Chondrocyte (in vitro differentiated cells): Measurements from ENCODE around the gene LSP1. TPM values are rescaled to one million over a fixed set of nuclear protein-coding genes. Genes with fewer than 3 reads are reported as not detected.
A peak's percentile ranks its signal among the peaks of the same experiment; 100 is the strongest.

Experiments
- DNase-seq: peaks from one replicate; pipeline ENCODE4 v3.0.0; 2021; ENCODE audit warnings: mixed read lengths, low spot score
- H3K27ac Mint-ChIP-seq: one replicate; pipeline ENCODE4 v1.8.0; 2021; ENCODE audit warnings: mild to moderate bottlenecking, moderate library complexity, mixed read lengths; ENCODE audit not compliant: unreplicated experiment
- H3K27me3 Mint-ChIP-seq: 2 replicates; pipeline ENCODE4 v1.8.0; 2021; ENCODE audit warnings: low read depth, mixed read lengths
- H3K36me3 Mint-ChIP-seq: 2 replicates; pipeline ENCODE4 v1.8.0; 2021; ENCODE audit warnings: low read depth, mixed read lengths
- H3K4me1 Mint-ChIP-seq: 2 replicates; pipeline ENCODE4 v1.8.0; 2021; ENCODE audit warnings: low read depth, mild to moderate bottlenecking, mixed read lengths
- H3K4me3 Mint-ChIP-seq: one replicate; pipeline ENCODE4 v1.8.0; 2021; ENCODE audit warnings: mild to moderate bottlenecking, moderate library complexity, mixed read lengths; ENCODE audit not compliant: unreplicated experiment
- H3K9me3 Mint-ChIP-seq: 2 replicates; pipeline ENCODE4 v1.8.0; 2021; ENCODE audit warnings: low read depth, mixed read lengths
- CTCF ChIP-seq: fragments of 200-600 bp; sonication (generic); IDR thresholded peaks from 2 replicates; pipeline ENCODE4 v1.5.0; 2021; ENCODE audit warnings: antibody characterized with exemption, mild to moderate bottlenecking, moderate library complexity
- total RNA-seq: library from RNA; stranded (reverse); gene quantifications from 3 replicates; pipeline ENCODE4 v1.2.1, GENCODE V29; 2021

Gene LSP1
- total RNA-seq, 1 donor from 2014 or later: 7.4 TPM

DNA sequence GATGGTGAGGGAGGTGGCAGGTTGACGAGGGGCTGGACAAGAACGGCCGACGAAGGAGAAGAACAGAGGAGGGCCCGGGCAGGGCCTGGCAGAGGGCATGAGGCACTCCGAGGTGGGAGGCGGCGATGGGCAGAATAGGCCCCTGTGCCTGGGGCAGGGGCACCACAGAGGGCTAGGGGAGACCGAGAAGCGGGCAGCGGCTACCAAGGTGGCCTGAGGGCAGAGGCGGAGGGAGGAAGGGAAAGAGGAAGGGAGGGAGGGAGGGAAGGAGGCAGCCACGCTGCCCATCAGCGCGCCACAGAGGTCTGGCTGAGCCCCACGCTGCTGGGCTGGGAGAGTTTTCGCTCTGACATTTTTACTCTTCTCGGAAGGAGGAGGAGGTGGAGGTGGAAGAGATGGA, 11.3 kb downstream of the LSP1 start:
- no peaks in the 10 kb centered on the region for H3K27me3 Mint-ChIP-seq
- peak overlapping the region; percentile 96 for H3K27ac Mint-ChIP-seq
- no peak for TF ChIP-seq CTCF
- H3K4me1 Mint-ChIP-seq: peaks cover 14% of the 10 kb centered on the region
- peak overlapping the region; percentile 61 for H3K4me3 Mint-ChIP-seq
- H3K9me3 Mint-ChIP-seq: no peaks in the 10 kb centered on the region
- H3K36me3 Mint-ChIP-seq: no peaks in the 10 kb centered on the region
- DNase-seq: no peak

DNA sequence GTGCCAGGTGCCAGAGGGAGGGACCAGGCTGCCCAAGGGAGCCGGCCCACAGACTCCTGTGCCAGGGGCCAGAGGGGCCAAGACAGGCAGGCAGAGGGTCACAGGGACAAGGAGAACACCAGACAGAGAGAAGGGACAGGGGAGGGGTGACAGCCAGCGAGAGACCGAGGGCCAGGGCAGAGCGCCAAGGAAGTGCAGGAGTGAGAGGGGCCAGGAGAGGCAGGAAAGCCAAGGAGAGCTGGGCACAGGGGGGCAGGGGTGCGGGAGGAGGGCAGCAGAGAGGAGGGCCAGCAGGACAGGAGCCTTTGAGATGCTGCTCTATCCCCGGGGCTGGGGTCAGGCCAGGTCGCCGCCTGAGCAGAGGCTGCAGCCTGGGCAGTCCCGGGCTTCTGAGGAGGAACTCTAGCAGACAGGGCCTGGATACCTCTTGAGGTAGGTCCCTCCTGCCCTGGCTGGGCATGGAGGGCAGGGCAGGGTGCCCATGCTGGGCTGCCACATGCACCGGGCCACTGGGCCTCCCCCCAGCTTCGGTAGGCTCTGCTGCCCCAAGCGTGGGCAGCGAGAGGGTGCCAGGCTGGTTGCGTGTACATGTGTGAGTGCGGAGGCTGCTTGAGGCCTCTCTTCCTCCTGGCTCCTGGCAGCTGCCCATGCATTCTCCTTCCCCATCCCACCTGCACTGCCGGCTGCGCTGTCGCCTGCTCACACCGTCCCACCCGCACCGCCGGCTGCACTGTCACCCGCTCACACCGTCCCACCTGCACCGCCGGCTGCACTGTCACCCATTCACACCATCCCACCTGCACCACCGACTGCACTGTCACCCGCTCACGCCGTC, 12.2 kb downstream of the LSP1 start:
- H3K4me1 Mint-ChIP-seq: peaks cover 14% of the 10 kb centered on the region
- TF ChIP-seq CTCF: no peak
- no peak for DNase-seq
- no peaks in the 10 kb centered on the region for H3K27me3 Mint-ChIP-seq
- H3K4me3 Mint-ChIP-seq: peak overlapping the region; percentile 61
- H3K27ac Mint-ChIP-seq: peak overlapping the region; percentile 50
- H3K9me3 Mint-ChIP-seq: no peaks in the 10 kb centered on the region
- no peaks in the 10 kb centered on the region for H3K36me3 Mint-ChIP-seq

DNA sequence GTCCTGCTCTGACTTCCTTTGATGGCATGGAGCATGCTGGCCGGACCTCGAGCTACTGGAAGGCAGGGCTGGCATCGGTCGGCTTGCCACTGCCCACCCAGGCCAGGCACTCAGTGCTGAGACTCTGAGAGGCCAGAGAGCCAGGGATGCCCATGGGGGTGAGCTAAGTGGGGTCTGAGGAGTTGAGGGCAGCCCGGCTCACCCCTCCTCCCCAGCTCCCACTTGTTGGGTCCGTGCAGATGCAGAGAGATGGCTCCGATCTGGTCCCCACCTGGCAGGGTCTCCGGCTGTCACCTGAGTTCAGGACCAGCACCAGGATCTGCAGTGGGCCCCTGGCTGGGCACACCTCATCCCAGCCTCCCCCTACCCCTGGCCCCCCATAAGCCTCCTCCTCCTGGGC, 13.3 kb downstream of the LSP1 start:
- no peaks in the 10 kb centered on the region for H3K36me3 Mint-ChIP-seq
- H3K9me3 Mint-ChIP-seq: no peaks in the 10 kb centered on the region
- no peaks in the 10 kb centered on the region for H3K27me3 Mint-ChIP-seq
- H3K27ac Mint-ChIP-seq: no peak overlapping the region
- H3K4me3 Mint-ChIP-seq: no peak overlapping the region
- DNase-seq: no peak
- TF ChIP-seq CTCF: no peak
- H3K4me1 Mint-ChIP-seq: peaks cover 23% of the 10 kb centered on the region

DNA sequence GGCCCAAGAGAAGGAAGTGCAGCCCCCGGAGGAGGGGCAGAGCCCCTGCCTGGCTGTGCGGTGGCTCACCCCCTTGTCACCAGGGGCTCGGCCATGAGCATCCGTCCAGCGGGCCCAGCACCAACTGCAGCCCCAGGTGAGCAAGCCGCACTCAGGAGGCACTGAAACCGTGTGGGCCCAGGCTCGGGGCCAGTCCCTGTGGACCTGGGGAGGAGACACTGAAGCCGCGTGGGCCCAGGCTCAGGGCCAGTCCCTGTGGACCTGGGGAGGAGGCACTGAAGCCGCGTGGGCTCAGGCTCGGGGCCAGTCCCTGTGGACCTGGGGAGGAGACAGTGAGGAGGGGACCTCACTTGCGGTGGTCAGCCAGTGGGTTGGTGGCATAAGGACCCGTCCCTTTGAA, 13.9 kb downstream of the LSP1 start:
- no peaks in the 10 kb centered on the region for H3K9me3 Mint-ChIP-seq
- H3K36me3 Mint-ChIP-seq: no peaks in the 10 kb centered on the region
- H3K4me3 Mint-ChIP-seq: no peak overlapping the region
- no peaks in the 10 kb centered on the region for H3K27me3 Mint-ChIP-seq
- H3K4me1 Mint-ChIP-seq: peaks cover 24% of the 10 kb centered on the region
- no peak for DNase-seq
- H3K27ac Mint-ChIP-seq: no peak overlapping the region
- no peak for TF ChIP-seq CTCF

GRCh38 chr11:1867381-1867780, 14.5 kb downstream of the LSP1 start:
- Mint-ChIP-seq H3K4me3 (no peak overlapping the region), H3K27ac (no peak overlapping the region), H3K36me3 (no peaks in the 10 kb centered on the region), H3K27me3 (no peaks in the 10 kb centered on the region), H3K9me3 (no peaks in the 10 kb centered on the region), H3K4me1 (peaks cover 27% of the 10 kb centered on the region)
- DNase-seq: no peak
- no peak for TF ChIP-seq CTCF
